AG08396 (cell line): Measurements from ENCODE around the gene BRD9.
"Not testable (repeated sequence)": the region's sequence is repeated elsewhere in the genome, so short reads cannot be mapped to it uniquely, and the experiment has no call there.

Experiments
- DNase-seq: peaks from one replicate; pipeline ENCODE4 v3.0.0; 2012; ENCODE audit warnings: low spot score, mixed read lengths

Gene BRD9

DNA sequence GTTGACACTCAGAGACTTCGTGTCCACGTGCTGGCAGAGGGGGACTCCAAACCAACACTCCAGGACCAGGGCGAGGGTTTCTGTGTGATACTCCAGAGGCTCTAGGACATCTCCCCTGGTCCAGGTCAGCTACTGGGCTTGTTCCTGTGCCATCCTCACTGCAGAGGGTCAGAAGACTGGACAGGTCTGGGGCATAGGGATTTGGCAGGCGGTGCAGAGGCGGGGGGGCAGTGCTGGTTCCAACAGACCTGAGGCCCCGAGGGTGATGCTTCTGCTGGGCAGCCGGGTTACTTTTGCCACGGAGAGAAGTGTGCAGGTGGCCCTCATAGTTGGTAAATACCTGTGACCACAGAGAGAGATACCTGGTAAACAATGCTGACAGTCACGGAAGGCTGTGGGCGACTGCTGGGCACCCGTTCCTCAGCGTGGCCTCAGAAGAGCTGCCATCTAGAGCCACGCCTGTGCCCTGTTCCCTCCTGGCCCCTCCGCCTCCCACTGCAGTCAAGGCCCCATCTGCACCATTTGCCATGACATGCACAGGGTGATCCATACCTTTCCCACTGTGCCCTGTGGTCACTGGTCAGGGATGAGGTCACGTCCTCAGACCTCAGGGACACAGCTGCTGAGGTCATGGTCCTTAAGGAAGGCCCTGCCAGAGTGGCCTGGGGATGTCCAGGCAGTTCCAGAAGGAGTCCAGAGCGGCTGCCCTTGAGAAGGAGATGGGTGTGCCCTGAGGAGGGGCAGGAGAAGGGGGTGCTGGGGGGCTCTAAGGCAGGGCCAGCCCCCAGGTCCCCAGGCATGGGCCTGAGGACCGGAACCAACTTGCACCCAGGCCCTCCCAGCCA, 30.1 kb upstream of the BRD9 start:
- no peak for DNase-seq

- no peak for DNase-seq
These were observed 29.1 kb upstream of the BRD9 start for GRCh38 chr5:921456-922435.

GRCh38 chr5:920321-920720, 27.7 kb upstream of the BRD9 start:
- no peak for DNase-seq

DNA sequence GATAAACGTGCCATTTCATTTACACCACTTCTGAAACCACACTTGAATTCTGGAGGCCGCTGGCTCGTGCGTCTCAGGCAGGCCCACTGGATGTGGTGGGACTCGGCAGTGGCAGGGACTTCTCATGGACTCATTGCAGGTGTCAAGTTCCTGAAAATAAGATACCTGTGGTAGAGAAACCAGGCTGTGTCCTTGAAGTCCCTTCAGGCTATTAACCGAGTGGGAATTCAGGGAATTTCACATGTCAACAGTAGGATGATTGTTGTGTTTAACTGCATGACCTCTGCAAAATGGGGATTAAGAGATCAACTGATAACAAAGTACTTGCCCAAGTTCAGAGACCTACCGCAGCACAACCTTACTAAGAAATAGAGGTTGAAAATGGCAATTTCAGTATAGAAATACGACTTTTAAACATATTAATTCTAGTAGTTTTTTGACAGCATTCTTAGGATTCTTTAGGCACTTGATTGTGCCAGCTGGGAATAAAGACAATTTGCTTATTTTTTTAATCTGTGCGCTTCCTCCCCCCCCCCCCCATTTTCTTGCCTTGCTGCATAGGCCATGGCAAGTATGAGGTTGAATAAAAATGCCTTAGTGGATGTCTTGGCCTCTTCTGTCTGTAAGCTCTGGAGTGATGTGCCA, 26.9 kb upstream of the BRD9 start:
- DNase-seq = no peak

DNA sequence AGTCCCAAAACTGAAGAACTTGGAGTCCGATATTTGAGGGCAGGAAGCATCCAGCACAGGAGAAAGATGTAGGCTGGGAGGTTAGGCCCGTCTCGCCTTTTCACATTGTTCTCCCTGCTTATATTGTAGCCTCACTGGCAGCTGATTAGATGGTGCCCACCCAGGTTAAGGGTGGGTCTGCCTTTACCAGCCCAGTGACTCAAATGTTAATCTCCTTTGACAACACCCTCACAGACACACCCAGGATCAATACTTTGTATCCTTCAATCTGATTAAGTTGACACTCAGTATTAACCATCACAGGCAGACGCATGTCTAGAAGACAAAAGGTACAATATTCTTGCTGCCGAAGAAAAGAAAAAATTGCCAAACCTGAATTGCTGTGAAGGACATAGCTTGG, 26.1 kb upstream of the BRD9 start:
- DNase-seq = not testable (repeated sequence)

- DNase-seq = no peak
These were observed 24.1 kb upstream of the BRD9 start for GRCh38 chr5:916441-917293.

GRCh38 chr5:915946-916345, 23.3 kb upstream of the BRD9 start:
- no peak for DNase-seq

DNA sequence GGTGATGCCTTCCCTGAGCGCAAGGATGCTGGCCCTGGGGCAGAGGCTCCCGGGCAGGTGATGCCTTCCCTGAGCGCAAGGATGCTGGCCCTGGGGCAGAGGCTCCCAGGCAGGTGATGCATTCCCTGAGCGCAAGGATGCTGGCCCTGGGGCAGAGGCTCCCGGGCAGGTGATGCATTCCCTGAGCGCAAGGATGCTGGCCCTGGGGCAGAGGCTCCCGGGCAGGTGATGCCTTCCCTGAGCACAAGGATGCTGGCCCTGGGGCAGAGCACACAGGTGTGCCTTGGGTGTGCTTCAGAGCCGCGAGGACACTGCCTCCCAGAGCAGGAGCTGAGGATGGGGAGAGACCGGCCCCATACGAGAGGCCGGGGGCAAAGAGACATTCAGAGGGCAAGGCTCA, 22.7 kb upstream of the BRD9 start:
- DNase-seq = not testable (repeated sequence)

GRCh38 chr5:914612-915011, 22.0 kb upstream of the BRD9 start:
- no peak for DNase-seq

DNA sequence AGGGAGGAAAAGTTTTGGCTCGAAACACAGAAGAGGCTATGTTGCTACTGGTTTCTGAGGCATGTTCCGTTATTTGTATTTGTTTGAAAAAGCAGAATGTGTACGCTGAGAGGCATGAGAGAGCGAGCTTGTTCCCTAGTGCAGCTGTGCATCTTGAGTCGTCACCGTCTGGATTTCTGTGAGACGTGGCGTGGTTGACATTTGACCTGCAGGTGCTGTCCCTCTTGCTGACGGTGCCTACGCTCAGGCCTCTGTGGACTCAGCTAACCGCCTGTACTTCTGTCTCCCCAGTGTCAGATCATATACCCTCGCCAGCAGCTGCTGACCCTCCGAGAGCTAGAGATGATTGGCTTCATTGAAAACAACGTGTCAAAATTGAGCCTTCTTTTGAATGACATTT, 21.6 kb upstream of the BRD9 start:
- no peak for DNase-seq

- no peak for DNase-seq
These were observed 19.9 kb upstream of the BRD9 start for GRCh38 chr5:912280-913091.

DNA sequence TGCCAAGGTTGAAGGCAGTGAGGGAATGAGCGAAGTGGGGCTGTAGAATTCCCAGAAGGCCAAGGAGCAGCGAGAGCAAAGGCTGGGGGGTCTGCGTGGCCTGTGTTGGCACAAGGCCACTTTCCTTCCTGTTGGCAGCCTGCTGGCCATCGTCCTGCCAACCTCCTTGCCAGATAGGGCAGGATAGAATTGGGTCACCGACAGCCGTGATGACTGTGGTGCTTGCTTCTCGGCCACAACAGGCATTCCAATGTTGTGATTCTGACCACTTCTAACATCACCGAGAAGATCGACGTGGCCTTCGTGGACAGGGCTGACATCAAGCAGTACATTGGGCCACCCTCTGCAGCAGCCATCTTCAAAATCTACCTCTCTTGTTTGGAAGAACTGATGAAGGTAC, 19.0 kb upstream of the BRD9 start:
- DNase-seq = no peak

- DNase-seq = no peak
These were observed 18.2 kb upstream of the BRD9 start for GRCh38 chr5:910769-911160.

DNA sequence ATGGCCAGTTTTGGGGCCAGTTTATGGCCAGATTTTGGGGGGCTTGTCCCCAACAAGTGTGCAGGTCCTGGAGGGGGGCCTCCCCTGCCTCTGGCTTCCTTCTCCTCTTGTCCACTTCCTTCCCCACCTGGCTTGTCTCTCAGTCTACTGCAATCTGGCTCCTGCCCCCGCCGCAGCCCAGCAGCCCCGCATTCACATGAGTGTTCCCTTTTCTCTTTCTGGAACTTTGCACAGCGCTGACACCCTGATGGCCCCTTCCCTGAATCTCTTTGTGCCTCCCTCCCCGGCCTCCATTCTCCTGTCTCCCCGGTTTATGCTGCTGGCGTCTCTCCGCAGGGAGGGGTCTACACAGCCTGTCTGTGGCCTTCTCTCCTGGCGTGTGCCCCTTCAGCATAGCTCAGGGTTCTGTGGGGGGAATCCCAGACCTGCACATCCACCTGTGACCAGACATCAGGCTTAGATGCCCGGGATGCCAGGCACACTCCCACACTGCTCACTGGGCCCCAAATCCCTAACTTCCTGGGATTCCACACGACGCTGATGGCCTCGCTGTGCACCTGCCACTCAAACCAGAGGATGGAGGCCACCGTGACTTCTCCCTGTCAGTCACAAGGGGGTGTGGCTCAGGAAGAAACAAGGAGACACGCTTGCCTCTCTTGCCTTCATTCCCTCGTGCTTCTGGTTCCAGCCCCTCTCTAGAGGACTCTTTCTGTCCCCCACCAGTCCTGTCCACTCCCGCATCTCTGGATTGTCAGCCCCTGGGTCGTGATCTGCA, 17.6 kb upstream of the BRD9 start:
- DNase-seq = no peak

DNA sequence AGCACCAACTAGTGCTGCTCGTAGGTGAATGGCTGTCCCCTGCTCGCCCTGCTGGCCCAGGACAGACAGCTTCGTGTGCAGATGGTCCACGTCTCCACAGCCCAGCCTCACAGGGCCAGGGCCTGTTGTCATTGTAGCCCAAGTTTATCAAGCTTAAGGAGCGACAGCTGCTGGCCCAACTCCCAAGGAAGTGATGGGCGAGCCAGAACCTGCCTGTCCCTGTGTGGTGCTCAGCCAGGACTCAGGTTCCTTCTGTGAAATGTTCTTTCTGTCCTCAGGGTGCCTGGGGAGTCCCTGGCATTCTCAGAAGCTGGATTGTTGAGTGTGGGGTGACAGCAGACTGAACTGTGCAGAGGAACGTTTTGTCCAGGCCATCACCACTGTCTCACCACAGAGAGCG, 16.5 kb upstream of the BRD9 start:
- no peak for DNase-seq

DNA sequence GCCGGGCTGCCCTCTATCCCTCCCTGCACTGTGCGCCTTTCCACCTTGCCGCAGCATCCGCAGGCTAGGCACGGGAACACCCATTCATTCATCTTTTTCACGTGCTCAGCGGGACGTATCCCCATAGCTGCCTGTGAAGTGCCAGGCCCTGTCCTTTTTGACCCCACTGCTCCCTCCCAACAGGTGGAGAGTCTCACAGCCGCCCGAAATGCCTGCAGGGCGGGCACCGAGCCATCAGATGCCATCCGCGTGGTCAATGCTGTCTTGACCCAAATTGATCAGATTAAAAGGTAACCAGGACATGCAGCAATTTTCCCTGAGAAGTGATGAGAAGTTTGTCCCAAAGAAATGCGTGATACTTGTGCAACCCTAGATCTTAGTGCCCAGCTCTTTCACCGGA, 15.6 kb upstream of the BRD9 start:
- no peak for DNase-seq

DNA sequence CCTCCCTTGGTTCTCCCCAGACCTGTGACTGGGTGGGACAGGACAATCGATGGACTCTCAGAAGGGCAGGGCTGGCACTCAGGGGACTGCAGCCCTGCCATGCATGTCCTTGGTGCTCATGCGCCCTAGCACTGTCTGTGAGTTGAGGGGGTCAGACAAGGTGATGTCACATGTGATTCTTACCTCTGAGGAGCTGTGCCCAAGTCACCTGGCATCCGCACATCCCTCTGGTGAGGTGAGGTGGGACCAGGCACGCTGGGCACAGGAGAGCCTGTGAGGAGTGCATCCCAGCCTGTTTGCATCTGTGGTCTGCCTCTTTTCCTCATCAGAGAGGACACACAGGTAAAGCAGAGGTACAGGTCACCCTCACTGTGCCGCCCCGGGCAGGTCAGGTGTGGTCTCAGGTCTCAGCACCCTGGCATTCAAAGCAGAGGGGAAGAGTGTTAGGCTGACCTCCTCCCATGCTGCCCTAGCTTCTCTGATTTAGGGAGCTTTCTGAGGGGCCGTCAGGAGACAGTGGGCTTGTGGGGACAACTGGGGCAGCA, 14.8 kb upstream of the BRD9 start:
- DNase-seq = no peak

GRCh38 chr5:905139-905642, 12.6 kb upstream of the BRD9 start:
- no peak for DNase-seq

DNA sequence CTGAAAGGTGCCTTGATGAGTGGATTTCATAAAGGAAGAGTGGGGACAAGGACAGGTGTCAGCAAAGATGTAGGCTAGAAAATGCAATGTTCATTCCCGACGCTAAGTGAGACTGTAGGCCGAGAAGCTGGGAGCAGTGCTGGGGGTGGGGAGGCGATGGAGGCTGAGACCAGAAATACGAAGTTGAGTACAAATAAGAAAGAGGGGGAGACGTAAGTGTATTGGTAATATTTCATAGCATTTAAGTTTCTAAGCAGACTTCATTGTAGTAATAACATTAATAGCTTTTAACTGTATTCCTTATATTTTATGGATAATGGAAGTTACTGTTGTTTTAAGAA, 11.1 kb upstream of the BRD9 start:
- DNase-seq = no peak
